Activated T-helper 2 cell treated with anti-CD3 and anti-CD28 coated beads, Interferon-gamma antibody, Interleukin-2, Interleukin-4, amounts not matched to agents 10 μg/mL and 5 μg/mL and 100 μg/mL, durations not matched to agents 14 hours and 24 hours and 36 hours (primary cell): ENCODE results near the gene HES7. TPM values are rescaled to one million over a fixed set of nuclear protein-coding genes. Genes with fewer than 3 reads are reported as not detected.
A peak's percentile ranks its signal among the peaks of the same experiment; 100 is the strongest.

Source experiments
- DNase-seq: peaks from one replicate; pipeline ENCODE4 v3.0.0; 2021; ENCODE audit warnings: low spot score
- H3K27ac Mint-ChIP-seq: one replicate; pipeline ENCODE4 v1.8.0; 2021; ENCODE audit warnings: mixed read lengths
- H3K27me3 Mint-ChIP-seq: one replicate; pipeline ENCODE4 v1.8.0; 2021; ENCODE audit warnings: low read depth, mixed read lengths
- H3K36me3 Mint-ChIP-seq: one replicate; pipeline ENCODE4 v1.8.0; 2021; ENCODE audit warnings: low read depth, mixed read lengths
- H3K4me1 Mint-ChIP-seq: one replicate; pipeline ENCODE4 v1.8.0; 2021; ENCODE audit warnings: low read depth, mixed read lengths
- H3K4me3 Mint-ChIP-seq: one replicate; pipeline ENCODE4 v1.8.0; 2021; ENCODE audit warnings: low read depth, mild to moderate bottlenecking, moderate library complexity, mixed read lengths
- H3K9me3 Mint-ChIP-seq: one replicate; pipeline ENCODE4 v1.8.0; 2021; ENCODE audit warnings: mixed read lengths
- intact Hi-C: fragments of 100-400 bp; cut with micrococcal nuclease; formaldehyde crosslinking; loops from one replicate; pipeline ENCODE4 v1.15.1; 2023
- total RNA-seq: library from RNA; stranded (reverse); gene quantifications from 2 replicates; pipeline ENCODE4 v1.2.3, GENCODE V29; 2022

HES7 gene
- total RNA-seq, 1 donor from 2014 or later, result 2.4 TPM

DNA sequence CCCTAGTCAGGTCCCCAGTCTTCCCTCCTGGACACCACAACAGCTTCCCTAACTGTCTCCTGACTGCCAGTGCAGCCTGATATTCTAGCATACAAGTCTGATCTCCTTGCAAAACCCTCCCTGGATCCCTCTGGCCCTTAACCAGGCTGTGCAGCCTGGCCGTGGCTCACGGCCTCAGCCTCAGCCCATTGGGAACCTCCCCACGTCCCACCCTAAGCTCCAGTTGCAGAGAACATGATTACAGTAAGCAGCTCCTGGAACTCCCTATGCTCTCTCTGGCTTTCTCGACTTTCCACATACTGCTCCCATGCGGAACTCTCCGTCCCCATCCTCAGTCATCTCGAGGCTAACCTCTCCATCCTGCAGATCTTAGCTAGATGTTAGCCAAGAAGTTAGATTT, 49.4 kb downstream of the HES7 start:
- no peaks in the 10 kb centered on the region for H3K9me3 Mint-ChIP-seq
- no peaks in the 10 kb centered on the region for H3K36me3 Mint-ChIP-seq
- DNase-seq, result no peak
- H3K27me3 Mint-ChIP-seq, result peaks cover 55% of the 10 kb centered on the region
- peaks cover 19% of the 10 kb centered on the region for H3K4me1 Mint-ChIP-seq
- intact Hi-C loops, result no loop called here
- H3K27ac Mint-ChIP-seq, result no peak overlapping the region
- no peak overlapping the region for H3K4me3 Mint-ChIP-seq

DNA sequence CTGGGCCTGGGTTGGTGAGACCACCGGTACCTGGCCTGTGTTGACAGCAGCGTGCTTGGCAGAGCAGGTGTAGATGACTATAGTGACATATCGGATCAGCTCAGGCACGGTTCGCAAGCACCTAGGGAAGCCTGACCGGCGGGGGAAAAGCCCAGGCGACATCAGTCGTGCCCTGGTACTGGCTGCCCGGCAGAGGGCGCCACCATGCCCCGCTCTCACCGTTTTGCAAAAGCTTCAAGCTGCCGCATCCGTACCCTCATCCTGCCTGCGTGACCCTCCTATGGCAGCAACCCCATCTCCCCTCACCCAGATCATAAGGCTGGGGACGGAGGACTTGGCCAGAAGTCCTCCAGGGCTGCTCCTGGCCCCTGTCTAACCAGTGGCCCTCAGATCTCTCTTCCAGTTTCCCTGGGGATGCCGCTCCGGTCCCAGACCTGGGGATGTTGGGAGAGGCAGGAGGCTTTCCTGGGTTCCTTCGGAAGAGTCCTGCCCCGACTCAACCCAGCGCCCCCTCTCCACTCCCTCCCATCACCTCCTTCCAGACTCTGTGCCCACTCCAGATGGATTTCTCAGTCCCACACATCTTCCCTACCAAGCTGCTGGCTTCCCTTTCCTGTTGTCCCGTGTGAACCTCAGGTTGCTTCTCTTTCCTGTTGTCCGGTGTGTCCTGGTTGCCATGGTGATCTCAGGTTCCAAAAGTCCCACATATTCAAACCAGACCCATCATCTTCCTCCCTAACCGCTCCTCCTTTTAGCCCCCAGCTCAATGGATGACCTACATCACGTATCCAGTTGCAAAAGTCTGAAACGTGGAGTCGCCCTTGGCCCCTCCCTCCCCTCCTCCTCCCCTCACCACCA, 50.0 kb downstream of the HES7 start:
- H3K27me3 Mint-ChIP-seq, result peaks cover 55% of the 10 kb centered on the region

DNA sequence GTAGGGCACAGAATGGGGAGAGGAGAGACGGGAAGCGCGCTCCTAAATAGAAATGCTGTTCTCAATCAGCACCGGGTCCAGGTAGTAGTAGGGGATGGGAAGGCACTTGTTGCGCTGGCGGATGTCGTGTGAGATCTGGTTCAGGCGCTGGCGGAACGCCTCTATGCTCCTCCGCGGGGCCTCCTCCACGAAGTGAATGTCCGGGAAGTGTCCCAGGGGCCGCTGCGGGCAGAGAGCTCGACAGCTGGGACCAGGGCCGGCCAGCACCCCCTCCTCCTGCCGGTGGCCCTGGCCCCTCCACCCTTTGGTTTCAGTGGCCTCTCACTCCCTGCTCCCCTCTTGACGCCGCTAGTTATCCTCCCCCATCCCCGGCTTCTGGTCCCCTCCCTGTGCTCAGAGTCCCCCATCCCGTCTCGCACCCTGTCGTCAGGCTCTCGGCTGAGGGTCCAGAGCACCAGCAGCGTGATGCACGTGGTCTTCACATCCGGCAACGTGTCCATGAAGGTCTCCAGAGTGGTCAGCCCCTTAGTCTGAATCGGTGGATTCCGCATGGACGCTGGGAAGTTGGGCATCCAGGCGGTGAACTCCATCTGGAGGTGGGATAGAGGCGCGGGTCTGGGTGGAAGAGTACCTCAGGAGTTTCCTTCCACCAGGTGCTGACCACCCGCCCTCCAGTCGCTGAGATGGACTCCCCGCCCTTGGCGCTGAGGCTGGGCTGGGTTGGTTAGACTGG, 51.0 kb downstream of the HES7 start:
- Mint-ChIP-seq H3K27me3 (peaks cover 55% of the 10 kb centered on the region), H3K36me3 (no peaks in the 10 kb centered on the region), H3K4me3 (peak overlapping the region; percentile 22), H3K27ac (no peak overlapping the region), H3K4me1 (peaks cover 16% of the 10 kb centered on the region), H3K9me3 (no peaks in the 10 kb centered on the region)
- DNase-seq, result no peak
- intact Hi-C loops, result loop anchor here (2.0 kb wide), 1 partner anchor 16 kb away; no protein-coding TSS in a partner anchor

More for the DNA sequence above, 50.0 kb downstream of the HES7 start:
- H3K9me3 Mint-ChIP-seq, result no peaks in the 10 kb centered on the region
- H3K4me3 Mint-ChIP-seq, result peak overlapping the region; percentile 64
- no peaks in the 10 kb centered on the region for H3K36me3 Mint-ChIP-seq
- DNase-seq, result peak; percentile 73
- intact Hi-C loops, result loop anchor here (2.0 kb wide), 1 partner anchor 17 kb away; no protein-coding TSS in a partner anchor
- H3K4me1 Mint-ChIP-seq, result peaks cover 16% of the 10 kb centered on the region
- peak overlapping the region; percentile 58 for H3K27ac Mint-ChIP-seq

DNA sequence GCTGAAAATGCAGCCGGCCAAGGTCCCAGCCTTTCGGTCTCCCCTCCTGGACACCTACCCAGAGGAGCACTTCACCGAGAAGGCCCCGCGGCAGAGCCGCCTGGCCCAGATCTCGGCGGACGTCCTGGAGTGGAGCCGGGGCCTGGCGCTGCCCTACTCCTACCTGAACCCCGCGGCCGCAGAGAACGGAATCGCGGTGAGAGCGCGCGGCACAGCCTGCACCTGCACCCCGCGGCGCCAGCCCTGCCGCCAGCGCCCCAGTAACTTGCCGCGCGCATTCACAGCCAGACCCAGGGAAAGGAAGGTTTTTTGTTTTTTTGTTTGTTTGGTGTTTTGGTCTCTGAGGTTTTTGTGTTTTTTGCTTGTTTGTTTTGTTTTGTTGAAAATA, 51.6 kb downstream of the HES7 start:
- H3K27me3 Mint-ChIP-seq, result peaks cover 55% of the 10 kb centered on the region
- peak overlapping the region; percentile 17 for H3K4me3 Mint-ChIP-seq
- no peaks in the 10 kb centered on the region for H3K36me3 Mint-ChIP-seq
- H3K9me3 Mint-ChIP-seq, result no peaks in the 10 kb centered on the region
- intact Hi-C loops, result loop anchor here (2.0 kb wide), 1 partner anchor 16 kb away; no protein-coding TSS in a partner anchor
- no peak for DNase-seq
- peaks cover 16% of the 10 kb centered on the region for H3K4me1 Mint-ChIP-seq
- no peak overlapping the region for H3K27ac Mint-ChIP-seq

DNA sequence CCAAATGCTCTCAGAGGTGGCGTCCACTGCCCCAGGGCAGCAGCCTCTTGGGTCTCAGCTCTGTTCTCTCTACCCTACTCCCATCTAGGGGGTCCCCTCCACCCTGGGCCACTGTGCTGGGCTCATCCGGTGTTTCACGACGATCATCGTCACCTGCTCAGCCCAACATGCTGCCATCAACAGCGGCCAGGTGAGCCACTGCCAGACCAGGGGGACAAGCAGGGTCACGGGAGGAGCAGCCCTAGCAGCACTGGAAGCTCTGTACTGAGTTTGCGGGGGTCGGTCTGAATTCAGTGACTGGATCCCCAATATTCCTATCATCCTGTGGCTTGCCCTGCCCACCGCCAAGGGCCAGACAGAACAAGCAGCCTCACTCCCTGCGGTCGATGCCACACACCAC, 52.4 kb downstream of the HES7 start:
- peaks cover 52% of the 10 kb centered on the region for H3K27me3 Mint-ChIP-seq
- DNase-seq, result no peak
- H3K4me3 Mint-ChIP-seq, result no peak overlapping the region
- no peaks in the 10 kb centered on the region for H3K36me3 Mint-ChIP-seq
- intact Hi-C loops, result no loop called here
- peaks cover 16% of the 10 kb centered on the region for H3K4me1 Mint-ChIP-seq
- no peak overlapping the region for H3K27ac Mint-ChIP-seq
- H3K9me3 Mint-ChIP-seq, result no peaks in the 10 kb centered on the region

Other genes with a start within 250 kb of the HES7 start
- gene CHD3, start 235.3 kb downstream of the HES7 start, total RNA-seq, result 158 and 164 TPM in 2 replicates
- gene RNF227, start 207.8 kb downstream of the HES7 start, total RNA-seq, result 4.8 and 5.0 TPM in 2 replicates
- 9.9 and 11.3 TPM in 2 replicates for gene KCNAB3, start 194.2 kb downstream of the HES7 start, total RNA-seq
- gene TRAPPC1, start 192.2 kb downstream of the HES7 start, total RNA-seq, result 156 and 190 TPM in 2 replicates
- gene CNTROB, start 191.9 kb downstream of the HES7 start, total RNA-seq, result 60.0 and 60.3 TPM in 2 replicates
- not detected in 2 replicates for gene GUCY2D, start 121.5 kb downstream of the HES7 start, total RNA-seq
- not detected in 2 replicates for gene ALOX15B, start 85.0 kb downstream of the HES7 start, total RNA-seq
- gene ALOX12B, start 36.4 kb downstream of the HES7 start, total RNA-seq, result 0.87 and 1.4 TPM in 2 replicates
- not detected in 2 replicates for gene ALOXE3, start 5.6 kb downstream of the HES7 start, total RNA-seq
- gene PER1, start 28.3 kb upstream of the HES7 start, total RNA-seq, result 41.8 and 43.2 TPM in 2 replicates
- 44.6 and 44.7 TPM in 2 replicates for gene VAMP2, start 38.8 kb upstream of the HES7 start, total RNA-seq
- gene TMEM107, start 52.3 kb upstream of the HES7 start, total RNA-seq, result 18.7 and 25.0 TPM in 2 replicates
- gene BORCS6, start 66.1 kb upstream of the HES7 start, total RNA-seq, result 7.8 and 8.0 TPM in 2 replicates
- 113 TPM in 2 replicates for gene AURKB, start 86.5 kb upstream of the HES7 start, total RNA-seq
- 76.7 and 81.0 TPM in 2 replicates for gene CTC1, start 124.0 kb upstream of the HES7 start, total RNA-seq
- 165 and 174 TPM in 2 replicates for gene PFAS, start 125.2 kb upstream of the HES7 start, total RNA-seq
- 61.4 and 64.1 TPM in 2 replicates for gene RANGRF, start 164.6 kb upstream of the HES7 start, total RNA-seq
- 6.8 and 7.4 TPM in 2 replicates for gene SLC25A35, start 171.3 kb upstream of the HES7 start, total RNA-seq
- gene ARHGEF15, start 186.1 kb upstream of the HES7 start, total RNA-seq, result not detected in 2 replicates
- not detected in 2 replicates for gene ODF4, start 215.7 kb upstream of the HES7 start, total RNA-seq